ENCODE results near the gene DUSP5. TPM values are rescaled to one million over a fixed set of nuclear protein-coding genes. Genes with fewer than 3 reads are reported as not detected.

DUSP5 gene
- total and polyA plus RNA-seq, 4 donors: 2.0 to 8.9 (median 8.0) TPM

DNA sequence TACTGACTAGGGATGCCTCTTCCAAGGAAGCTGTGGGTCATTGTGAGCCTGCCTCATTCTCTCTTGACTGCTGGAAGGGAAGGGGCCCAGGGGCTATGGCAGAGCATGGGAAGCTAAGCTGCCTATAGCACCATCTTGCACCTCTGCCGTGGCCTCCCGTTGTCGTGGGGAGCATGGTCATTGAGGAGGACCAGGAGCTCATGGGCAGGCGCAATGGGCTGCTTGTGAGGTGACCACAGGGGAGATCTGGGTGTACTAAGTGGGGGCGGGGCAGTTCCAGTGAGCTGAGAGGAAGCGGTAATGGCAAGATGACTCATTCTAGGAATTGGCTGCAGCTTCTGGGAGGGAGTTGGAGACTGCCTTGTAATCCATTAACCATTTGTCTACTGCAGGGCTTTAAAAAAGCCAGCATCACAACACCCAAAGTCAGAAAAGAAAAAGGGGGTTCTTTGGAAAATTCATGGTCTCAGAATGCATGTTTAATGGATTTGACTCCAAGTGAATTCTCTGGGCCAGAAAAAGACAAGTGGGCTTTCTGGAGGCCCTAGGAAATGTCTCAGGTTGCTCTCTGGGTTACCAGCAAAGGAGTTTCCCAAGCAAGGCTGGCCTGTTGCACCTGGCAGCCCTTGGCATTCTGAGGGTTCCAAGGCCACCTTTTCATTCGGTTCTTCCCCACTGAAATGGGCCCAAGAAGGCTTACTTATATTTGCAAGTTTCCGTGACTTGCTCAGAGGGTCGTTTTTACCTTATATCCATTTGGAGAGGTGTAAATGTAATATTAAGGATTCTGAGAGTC is 3.6 kb downstream of the DUSP5 start:
- H3K27ac ChIP-seq (ENCODE audit: low read depth in 1 of 2, low read length in 2 of 2): peak overlapping the region; percentile 48 to 68
- WGBS: 43% methylated on average over 9 of the region's 9 CpGs
- no peaks in the 10 kb centered on the region for H3K36me3 ChIP-seq (ENCODE audit: control insufficient read depth in 4 of 4, insufficient read depth in 3 of 4, low read depth in 1 of 4, low read length in 3 of 4)
- H3K9me3 ChIP-seq (ENCODE audit: control insufficient read depth in 4 of 4, low read length in 3 of 4): no peaks in the 10 kb centered on the region
- DNase-seq (ENCODE audit: low spot score): no peak
- H3K4me3 ChIP-seq (ENCODE audit: low read depth in 1 of 3, low read length in 3 of 3): peak overlapping the region in 1 of 3 donors; percentile 81
- no peaks in the 10 kb centered on the region for H3K27me3 ChIP-seq (ENCODE audit: control insufficient read depth in 4 of 4, insufficient read depth in 4 of 4, low read length in 3 of 4)
- peaks cover 6 to 35% (median 15%) of the 10 kb centered on the region in 4 donors for H3K4me1 ChIP-seq (ENCODE audit: control insufficient read depth in 4 of 4, insufficient read depth in 4 of 4, low read length in 3 of 4)
- H3K9ac ChIP-seq (ENCODE audit: low read depth in 1 of 2, low read length in 2 of 2): peak overlapping the region in 1 of 2 donors; percentile 42
- TF ChIP-seq TAF1 (conservative IDR thresholded peaks at IDR 0.05) (peak; percentile 20), SP1 (IDR thresholded peaks at IDR 0.05) (peak; percentile 9), JUND (IDR thresholded peaks at IDR 0.05) (peak; percentile 96 to 97), YY1 (IDR thresholded peaks at IDR 0.05) (peak; percentile 16), CTCF (IDR thresholded peaks at IDR 0.05; ENCODE audit: low read depth, low read length, missing input control) (no peak), RAD21 (IDR thresholded peaks at IDR 0.05) (peak in 1 of 2 donors; percentile 12), FOXA2 (IDR thresholded peaks at IDR 0.05) (no peak)

GRCh38 chr10:110502072-110502845 is 4.6 kb downstream of the DUSP5 start:
- Histone ChIP-seq H3K4me3 (ENCODE audit: low read depth in 1 of 3, low read length in 3 of 3) (no peak overlapping the region), H3K4me1 (ENCODE audit: control insufficient read depth in 4 of 4, insufficient read depth in 4 of 4, low read length in 3 of 4) (peaks cover 6 to 35% (median 12%) of the 10 kb centered on the region in 4 donors), H3K36me3 (ENCODE audit: control insufficient read depth in 4 of 4, insufficient read depth in 3 of 4, low read depth in 1 of 4, low read length in 3 of 4) (no peaks in the 10 kb centered on the region), H3K27me3 (ENCODE audit: control insufficient read depth in 4 of 4, insufficient read depth in 4 of 4, low read length in 3 of 4) (no peaks in the 10 kb centered on the region), H3K27ac (ENCODE audit: low read depth in 1 of 2, low read length in 2 of 2) (peak overlapping the region in 1 of 2 donors; percentile 3), H3K9me3 (ENCODE audit: control insufficient read depth in 4 of 4, low read length in 3 of 4) (no peaks in the 10 kb centered on the region), H3K9ac (ENCODE audit: low read depth in 1 of 2, low read length in 2 of 2) (peak overlapping the region in 1 of 2 donors; percentile 42)
- 51% methylated on average over 6 of the region's 6 CpGs for whole genome bisulfite sequencing
- DNase-seq (ENCODE audit: low spot score): no peak
- no peak for TF ChIP-seq FOXA2 (IDR thresholded peaks at IDR 0.05)
- no peak for TF ChIP-seq HNF4G (IDR thresholded peaks at IDR 0.05)
- TF ChIP-seq YY1 (IDR thresholded peaks at IDR 0.05): no peak
- no peak for TF ChIP-seq TAF1 (conservative IDR thresholded peaks at IDR 0.05)
- TF ChIP-seq CTCF (IDR thresholded peaks at IDR 0.05; ENCODE audit: low read depth, low read length, missing input control): no peak
- TF ChIP-seq, protein P1, sequence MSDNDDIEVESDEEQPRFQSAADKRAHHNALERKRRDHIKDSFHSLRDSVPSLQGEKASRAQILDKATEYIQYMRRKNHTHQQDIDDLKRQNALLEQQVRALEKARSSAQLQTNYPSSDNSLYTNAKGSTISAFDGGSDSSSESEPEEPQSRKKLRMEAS (IDR thresholded peaks at IDR 0.05): no peak
- no peak for TF ChIP-seq SP1 (IDR thresholded peaks at IDR 0.05)
- TF ChIP-seq HNF4A (conservative IDR thresholded peaks at IDR 0.05): no peak
- TF ChIP-seq EGR1 (IDR thresholded peaks at IDR 0.05; ENCODE audit: low read depth in 2 of 2): no peak

All from liver (tissue), 9 donors.